Renal pelvis (tissue), 4 donors: ENCODE data around the gene SLC39A11. TPM values are rescaled to one million over a fixed set of nuclear protein-coding genes. Genes with fewer than 3 reads are reported as not detected.
"Not testable (repeated sequence)": the region's sequence is repeated elsewhere in the genome, so short reads cannot be mapped to it uniquely, and the experiment has no call there.

Experiments used
- DNase-seq: peaks from one replicate; pipeline ENCODE4 v3.0.0-alpha.2; 2013
- polyA plus RNA-seq, 3 donors: library from polyadenylated mRNA; unstranded; fragments of 120-200 nt; gene quantifications; one replicate each; pipeline ENCODE4 v1.2.1, GENCODE V29; 2013; ENCODE audit not compliant: insufficient read length in 3 of 3

SLC39A11 gene
- polyA plus RNA-seq, 3 donors, result 27.6 to 31.5 (median 30.7) TPM

DNA sequence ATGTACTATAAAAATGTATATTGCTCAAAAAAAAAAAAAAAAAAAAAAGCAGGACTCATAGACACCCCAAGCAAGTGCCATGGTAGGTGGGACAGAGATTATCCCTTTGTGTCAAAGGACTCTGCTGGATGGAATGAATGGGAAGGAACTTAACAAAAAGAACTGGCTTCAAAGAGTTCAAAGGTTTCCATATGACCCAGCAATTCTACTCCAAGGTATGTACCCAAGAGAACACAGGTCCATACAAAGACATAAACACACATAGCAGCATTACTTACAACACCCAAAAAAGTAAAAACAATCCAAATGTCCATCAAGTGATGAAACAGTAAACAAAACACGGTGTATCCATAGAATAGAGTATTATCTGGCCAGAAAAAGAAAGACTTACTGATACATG is 255.2 kb downstream of the SLC39A11 start:
- no peak for DNase-seq

DNA sequence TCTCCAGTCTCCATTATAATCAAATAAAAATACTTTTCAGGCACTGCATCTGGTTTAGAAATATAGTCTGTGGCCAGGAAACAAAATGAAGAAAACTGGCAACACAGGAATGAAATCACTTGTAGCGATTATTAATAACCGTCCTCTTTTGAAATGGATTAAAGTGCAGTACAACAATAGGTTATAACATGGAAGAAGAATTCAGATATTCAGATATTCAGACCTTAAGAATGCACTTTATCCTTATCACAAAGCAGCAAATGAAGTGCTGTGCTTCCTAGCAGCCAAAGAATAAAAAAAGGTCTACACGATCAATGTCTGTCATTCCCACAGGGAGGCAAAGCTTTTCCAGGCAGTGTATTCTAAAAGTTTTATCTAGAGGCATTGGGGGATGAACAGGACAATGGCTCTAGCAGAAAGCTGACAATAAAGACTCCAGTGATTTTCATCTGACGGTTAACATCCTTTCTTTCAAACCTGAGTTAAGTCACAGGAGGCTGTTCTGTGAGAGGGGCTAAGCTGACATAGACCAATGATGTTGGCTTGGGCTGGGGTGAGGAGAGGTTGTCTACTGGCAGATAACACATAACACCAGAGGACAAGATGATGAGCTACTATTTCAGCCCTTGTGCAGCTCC is 259.2 kb downstream of the SLC39A11 start:
- no peak for DNase-seq

DNA sequence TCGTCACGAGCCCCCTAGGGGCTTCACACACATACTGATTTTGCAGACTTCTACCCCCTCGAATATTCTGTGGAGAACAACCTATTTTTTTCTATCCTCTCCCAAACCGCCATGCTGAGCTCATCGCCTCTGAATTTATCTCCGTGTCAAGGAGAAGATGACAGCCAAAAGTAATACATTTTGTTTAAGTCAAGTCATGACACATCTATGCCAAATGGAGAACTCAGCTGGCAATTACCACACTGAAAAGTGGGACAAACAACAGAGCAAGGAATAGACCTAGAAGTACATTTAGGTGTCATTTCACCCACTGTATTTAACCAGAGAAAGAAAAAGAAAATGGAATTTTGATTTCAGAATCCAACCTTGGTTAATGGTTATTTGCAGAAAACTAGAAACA is 260.2 kb downstream of the SLC39A11 start:
- no peak for DNase-seq

DNA sequence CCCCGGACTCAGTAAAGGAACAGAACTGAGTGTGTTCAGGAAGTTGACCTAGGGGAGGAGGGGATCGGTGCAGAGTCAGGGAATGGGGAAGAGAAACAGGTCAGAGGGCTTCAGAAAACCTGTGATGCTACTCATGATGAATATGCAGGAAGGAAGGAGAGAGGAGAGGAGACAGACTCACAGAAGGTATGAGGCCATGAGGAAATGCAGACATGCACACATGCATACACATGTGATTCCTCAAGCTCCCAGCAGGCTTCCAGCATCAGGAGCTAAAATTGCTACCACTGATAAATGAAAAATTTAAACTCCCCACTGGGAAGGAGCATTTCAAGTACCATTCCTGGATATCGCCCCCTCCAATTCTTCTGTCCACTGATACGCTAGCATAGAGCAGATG is 262.6 kb downstream of the SLC39A11 start:
- DNase-seq, result no peak

DNA sequence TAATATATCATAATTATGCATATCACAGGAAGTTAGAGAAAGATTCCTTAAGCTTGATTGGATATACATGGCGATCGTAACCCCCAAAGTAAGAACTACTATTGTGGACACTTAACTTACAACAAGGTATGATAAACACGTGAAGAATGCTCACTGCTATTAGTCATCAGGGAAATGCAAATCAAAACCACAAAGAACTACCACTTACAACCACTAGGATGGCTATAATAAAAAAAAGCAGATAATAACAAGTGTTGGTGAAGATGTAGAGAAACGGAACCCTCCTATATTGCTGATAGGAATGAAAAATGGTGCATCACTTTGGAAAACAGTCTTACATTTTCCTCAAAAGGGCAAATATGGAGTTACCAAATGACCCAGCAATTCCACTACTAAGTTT is 265.9 kb downstream of the SLC39A11 start:
- DNase-seq, result no peak

DNA sequence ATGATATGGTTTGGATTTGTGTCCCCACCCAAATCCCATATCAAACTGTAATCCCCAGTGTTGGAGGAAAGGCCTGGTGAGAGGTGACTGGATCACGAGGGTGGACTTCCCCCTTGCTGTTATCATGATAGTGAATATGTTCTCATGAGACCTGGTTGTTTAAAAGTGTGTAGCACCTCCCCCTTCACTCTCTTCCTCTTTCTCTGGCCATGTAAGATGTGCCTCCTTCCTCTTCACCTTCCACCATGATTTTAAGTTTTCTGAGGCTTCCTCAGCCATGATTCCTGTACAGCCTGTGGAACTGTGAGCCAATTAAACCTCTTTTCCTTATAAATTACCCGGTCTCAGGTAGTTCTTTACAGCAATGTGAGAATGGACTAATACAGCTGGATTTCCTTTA is 266.4 kb downstream of the SLC39A11 start:
- DNase-seq, result not testable (repeated sequence)

DNA sequence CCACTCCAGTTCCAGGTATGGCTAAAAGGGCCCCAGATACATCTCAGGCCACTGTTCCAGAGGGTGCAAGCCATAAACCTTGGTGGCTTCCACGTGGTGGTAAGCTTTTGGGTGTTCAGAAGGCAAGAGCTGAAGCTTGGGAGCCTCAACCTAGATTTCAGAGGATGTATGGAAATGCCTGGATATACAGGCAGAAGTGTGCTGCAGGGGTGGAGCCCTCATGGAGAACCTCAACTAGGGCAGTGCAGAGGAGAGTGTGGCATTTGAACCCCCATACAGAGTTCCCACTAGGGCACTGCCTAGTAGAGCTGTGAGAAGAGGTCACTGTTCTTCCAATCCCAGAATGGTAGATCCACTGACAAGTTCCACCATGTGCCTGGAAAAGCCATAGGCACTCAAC is 267.3 kb downstream of the SLC39A11 start:
- no peak for DNase-seq

DNA sequence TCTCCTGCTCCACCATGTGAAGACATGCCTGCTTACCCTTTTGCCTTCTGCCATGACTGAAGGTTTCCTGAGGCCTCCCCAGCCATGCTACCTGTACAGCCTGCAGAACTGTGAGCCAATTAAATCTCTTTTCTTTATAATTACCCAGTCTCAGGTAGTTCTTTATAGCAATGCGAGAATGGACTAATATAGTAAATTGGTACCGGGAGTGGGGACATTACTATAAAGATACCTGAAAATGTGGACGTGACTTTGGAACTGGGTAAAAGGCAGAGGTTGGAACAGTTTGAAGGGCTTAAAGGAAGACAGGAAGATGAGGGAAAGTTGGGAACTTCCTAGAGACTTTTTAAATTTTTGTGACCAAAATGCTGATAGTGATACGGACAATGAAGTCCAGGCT is 268.2 kb downstream of the SLC39A11 start:
- DNase-seq, result not testable (repeated sequence)

DNA sequence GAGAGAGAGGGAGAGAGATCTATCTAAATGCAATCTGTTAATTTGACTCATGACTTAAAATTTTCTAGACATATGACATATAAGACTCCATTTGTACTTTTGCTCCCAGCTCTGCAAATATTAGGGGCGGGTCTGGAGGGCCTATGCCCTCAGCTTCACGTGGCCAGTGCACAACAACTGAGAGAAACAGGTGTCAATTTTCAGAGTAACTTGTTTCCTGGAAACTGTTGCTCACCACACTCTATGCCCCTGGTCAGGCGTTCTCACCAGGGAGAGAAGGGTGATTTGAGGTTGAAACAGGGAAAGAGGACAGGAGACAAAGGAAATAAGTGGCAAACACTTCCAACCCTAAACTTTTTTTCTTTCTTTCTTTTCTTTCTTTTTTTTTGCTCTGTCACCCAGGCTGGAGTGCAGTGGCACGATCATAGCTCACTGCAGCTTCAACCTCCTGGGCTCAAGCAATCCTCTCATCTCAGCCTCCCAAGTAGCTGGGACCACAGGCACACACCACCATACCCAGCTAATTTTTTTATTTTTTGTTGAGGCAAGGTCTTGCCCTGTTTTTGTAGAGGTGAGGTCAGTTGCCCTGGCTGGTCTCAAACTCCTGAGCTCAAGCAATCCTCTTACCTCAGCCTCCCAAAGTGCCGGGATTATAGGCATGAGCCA is 270.0 kb downstream of the SLC39A11 start:
- DNase-seq, result no peak

DNA sequence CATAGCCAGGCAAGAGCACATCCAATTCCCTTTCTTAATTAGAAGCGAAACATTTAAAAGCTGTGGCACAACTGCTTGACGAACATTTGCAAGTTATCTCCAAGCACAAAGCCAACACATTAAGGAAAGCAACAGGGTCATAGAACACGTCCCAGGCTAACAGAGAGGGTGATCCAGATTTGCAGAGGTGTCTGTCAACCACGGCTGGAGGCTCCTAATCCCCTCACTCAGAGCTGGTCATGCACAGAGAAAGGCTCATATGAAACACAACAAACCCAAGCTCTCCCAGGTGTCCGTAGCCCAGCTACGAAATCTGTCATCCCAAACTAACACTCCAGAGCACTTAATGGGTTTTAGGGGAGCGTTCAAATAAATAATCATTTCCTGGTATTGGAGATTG is 276.1 kb downstream of the SLC39A11 start:
- DNase-seq, result no peak

DNA sequence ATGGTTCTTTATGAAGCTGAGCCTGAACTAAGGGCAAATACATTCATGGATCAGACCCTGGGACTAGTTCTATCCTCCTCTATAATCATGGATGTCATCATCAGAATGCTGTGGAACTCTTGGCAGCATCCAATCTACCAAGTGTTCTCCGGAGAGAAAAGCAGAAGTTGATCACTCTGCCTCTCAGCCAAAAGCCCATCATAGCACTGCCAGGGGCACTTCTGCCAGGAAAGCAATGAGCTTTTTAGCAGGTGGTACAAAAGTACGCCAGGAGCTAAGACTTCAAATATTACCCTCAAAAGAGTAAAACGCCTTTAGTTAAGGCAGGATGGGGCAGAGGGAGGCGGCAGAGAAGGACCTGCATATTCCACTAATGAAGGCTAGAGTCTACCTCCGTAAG is 279.0 kb downstream of the SLC39A11 start:
- DNase-seq, result no peak

DNA sequence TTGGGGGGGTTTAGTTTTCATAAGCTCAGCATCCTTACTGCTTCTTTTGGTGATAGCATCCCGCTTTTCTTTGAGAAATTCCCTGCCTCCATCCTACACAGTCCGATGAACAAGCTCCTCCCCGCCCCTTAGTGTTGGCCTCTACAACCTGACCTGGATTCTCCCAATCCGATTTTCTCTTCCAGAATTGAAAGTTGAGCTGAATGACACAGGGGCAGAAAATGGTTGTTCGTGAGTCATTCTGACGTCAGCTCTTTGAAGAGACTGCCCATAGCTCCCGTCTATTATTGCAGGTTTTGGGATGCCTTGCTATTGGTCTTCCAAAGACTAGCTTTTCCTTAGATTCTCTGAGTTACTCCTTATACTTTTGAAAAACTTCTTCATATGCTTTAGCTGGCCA is 279.7 kb downstream of the SLC39A11 start:
- DNase-seq, result no peak

DNA sequence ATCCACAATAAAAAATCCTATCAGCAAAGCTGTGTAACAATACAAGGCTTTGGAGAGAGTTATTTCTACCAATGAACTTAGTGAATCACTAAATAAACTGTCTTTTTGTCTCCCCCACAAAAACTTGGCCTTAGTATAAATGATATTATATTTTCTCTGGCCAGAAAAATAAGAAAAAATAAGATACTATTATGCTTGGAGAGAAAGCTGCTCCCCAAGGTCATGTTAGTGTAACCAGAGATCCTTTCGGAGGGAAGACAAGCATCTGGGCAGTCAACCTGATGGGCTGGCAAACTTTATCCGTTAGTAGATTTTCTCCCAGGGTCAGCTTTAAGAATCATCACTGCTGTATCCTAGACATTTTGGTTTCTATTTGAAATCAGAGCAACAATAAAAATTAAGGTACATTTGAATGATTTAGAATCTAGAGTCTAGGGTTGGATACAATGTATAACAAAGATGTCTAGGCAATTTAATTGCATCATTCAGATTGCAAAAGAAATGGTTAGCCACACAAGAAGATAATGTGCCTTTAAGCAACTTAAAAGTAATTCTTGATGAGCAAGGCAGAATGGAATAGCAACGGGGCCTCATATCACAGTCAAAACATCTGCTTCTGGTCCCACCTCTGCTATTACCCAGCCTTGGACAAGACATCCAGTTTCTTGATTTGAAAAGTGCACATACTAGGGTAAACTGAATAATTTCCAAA is 280.4 kb downstream of the SLC39A11 start:
- DNase-seq, result no peak

DNA sequence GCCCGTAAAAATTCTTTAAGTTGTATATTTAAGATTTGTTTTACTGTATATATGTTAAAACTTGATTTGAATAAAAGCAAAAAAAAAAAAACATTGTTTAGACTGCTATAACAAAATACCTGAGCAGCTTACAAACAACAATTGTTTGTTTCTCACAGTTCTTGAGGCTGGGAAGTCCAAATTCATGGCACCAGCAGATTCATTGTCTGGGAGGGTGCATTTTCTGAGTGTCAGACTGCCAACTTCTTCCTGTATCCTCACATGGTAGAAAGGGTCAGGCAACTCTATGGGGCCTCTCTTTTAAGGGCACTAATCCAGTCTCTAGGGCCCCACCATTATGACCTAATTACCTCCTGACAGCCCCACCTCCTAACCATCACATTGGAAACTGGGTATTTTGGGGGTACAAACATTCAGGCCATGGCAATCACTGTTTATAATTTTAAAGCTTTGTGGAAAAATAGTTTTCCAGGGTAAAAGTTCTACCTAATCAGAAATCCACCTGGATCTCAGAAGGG is 281.4 kb downstream of the SLC39A11 start:
- DNase-seq, result no peak

DNA sequence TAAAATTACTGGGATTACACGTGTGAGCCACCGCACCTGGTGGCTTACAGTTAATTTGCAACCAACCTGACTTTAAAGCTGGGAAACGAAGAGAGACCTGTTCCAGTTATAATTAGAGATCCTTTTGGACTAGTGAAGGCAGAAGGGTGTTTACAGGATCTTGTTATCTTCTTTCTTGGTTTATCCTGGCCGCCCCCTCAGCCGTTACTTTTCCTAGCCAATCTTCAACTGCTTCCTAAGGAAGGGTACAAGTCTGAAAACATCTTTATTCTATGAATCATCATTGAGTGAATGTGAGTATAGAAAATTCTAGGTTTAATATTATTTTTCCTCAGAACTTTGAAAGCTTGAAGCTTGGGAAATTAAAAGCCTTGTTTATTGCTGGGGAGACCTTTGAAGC is 286.5 kb downstream of the SLC39A11 start:
- DNase-seq, result no peak

DNA sequence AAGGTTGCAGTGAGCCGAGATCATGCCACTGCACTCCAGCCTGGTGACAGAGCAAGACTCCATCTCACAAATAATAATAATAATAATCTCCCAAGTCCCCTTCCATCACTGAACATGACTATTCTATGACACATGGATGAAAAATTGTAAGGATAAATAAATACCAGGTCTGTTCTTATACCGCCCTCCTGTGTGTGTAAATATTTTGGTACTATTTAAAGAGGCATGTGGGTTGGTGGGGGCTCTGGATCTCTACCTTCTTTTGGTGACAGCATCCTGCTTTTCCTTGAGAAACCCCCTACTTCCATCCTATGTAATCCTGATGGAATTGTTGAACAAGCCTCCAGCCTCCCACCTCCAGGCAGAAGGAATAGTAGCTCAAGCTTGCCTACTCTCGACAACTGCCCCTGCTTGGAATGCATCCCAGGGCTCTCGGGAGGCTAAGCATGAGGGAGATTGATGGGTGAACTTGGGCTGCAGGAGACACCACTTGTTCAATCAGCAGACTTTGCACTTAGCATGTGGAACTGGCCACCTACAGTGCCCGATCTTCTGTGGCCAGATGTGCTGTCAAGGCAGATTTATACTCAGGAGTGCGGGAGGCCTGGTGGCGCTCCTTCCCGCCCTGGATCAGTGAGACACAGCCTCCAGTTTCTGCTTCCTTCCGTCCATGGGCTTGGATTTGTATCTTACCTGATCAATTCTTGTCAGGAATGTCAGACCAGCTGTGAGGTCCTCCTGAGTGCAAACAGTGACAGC is 287.4 kb downstream of the SLC39A11 start:
- no peak for DNase-seq

DNA sequence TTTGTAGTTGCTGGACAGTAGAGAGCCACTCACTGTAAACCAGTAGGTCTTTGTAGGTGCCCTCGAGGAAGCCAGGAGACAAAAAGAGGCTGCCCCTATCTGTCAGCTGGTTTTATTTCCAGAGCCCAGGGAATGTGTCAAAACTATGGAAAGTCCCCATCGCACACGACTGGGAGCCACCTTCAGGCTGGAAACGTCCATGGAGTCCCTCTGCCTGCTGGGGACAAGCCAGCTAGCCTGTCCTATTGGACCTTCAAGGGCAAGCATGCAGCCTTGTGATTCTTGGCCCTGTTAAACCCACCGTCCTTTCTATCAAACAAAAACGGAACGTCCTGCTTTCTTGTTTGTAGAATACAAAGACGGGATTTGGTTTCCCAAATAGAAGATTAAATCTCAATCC is 289.8 kb downstream of the SLC39A11 start:
- no peak for DNase-seq

DNA sequence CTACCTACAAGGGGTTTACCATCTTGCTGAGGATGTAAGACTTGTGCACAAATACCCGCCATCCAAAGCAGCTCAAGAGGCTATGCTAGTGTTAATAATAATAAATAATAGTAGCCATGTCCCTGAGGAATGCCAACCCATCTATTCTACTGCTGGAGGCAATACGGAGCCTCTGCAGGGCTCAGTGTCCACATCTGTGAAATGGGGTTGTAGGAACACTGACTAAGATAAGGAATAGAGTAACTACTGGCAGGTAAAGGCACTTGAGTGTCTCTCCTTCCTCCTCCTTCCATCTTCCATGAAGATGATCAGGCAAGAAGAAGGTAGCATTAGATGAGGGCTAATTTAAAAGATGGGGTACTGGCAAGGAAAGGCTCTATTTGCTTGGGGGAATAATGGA is 295.3 kb downstream of the SLC39A11 start:
- no peak for DNase-seq

DNA sequence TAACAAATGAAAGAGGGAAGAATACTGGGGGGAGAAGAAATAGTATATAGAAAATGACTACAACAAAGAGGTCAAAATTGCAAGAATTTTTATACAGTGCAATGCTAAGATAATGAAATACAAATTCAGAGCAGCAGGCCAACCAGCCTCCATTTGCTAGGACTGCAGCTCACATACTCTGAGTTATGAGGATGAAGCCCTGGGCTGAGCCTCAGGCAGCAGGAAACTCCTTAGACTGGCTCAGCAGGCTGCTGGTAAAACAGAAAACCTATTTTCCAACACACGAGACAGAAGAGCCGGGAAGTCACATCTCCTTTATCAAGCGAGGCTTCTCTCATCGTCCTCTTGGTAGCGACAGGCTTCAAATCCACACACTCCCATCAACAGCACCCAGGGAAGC is 296.5 kb downstream of the SLC39A11 start:
- DNase-seq, result no peak

DNA sequence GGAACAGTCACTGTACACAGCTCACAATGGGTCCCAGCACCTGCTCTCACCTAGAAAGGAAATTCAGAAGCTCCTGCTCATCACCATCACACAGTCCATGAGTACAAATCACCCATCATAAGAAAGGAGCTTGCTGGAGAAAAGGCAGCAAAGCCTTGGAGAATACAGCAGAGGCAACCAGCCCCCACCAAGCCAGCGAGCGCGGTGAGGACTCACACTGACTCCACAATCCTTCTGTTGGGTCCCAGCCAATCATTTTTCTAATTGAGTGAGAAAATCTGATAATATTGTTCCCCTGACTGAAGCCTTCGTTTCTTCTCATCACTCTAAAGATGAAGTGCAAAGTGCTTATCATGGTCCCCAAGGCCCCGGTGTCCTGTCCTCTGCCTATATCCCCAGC is 298.3 kb downstream of the SLC39A11 start:
- no peak for DNase-seq

DNA sequence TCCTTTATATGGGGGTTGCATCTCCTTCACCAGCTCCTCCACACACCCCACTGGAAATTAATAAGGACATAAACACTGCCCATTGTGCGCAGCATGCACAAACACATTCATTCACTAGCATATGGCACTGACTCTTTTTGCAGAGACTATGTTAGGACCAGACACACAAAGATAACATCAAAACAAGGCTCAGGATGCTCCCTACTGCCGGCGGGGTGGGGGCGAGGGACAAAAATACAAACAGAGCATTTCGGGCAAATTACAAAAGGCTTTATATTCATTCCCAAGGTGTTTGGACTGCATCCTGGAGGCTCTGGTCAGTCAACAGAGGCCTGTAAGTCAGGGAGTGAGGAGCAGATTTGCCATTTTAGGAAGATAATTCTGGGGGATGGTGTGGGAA is 299.7 kb downstream of the SLC39A11 start:
- no peak for DNase-seq

DNA sequence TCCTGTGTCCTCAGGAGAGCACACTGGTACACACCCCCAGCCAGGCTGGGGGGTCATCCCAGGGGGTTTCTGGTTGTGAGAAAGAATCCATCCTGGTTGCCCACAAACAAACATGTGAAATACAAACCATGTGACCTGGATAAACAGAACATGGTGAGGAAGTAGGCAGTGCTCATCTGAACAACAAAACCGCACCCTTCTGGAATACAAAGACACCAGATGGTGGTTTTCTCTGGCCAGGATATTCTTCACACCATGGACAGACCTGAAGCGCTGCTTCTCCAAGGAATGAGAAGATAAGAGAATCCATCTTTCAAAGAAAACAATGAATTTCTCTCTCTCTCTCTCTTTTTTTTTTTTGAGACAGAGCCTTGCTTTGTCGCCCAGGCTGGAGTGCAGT is 302.3 kb downstream of the SLC39A11 start:
- no peak for DNase-seq
